ENCODE data around the gene CTNND2.

DNA sequence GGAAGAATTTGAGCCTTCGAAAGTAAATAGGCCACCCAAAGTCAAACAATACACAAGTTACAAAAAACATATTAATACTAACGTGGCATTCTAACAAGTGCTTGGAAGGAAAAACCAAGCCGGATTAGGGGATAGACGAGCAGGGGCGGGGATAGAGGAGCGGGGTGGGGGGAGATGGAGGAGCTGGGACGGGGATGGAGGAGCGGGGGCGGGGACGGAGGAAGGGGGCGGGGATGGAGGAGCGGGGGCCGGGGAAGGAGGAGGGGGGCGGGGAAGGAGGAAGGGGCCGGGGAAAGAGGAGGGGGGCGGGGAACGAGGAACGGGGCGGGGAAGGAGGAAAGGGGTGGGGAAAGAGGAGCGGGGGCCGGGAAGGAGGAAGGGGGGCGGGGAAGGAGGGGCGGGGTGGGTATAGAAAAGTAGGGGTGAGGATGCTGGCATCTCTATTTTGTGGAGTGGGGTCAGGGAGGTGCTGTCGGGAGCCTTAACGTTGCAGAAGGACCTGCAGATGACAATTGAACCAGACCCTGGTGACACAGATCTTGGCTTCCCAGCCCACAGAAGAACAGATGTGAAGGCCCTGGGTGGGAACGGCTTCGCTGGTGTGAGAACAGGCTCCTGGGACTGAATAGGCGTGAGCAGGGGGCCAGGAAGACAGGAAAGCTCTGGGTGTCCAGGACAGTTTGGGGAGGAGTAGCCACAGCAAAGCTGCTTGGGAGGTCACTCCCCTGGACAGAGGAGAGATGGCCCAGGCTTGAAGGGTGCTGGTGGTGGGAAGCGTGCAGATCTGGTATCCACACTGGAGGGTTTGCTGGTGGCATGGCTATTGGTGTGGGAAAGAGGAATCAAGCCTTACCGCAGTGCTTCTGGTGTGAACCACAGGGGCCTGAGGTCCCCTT is 909.9 kb downstream of the CTNND2 start:
- TF ChIP-seq CTCF (IDR thresholded peaks at IDR 0.05): no peak
- TF ChIP-seq POLR2A (IDR thresholded peaks at IDR 0.05): no peak

Data from thyroid gland (tissue), 4 donors.